NCI-H128 (cell line): ENCODE data around the gene BLMH.

ENCODE experiments used
- DNase-seq: peaks from one replicate; lab custom pipeline; 2025; ENCODE audit not compliant: unreplicated experiment; lab: John Stamatoyannopoulos, UW

The BLMH gene

DNA sequence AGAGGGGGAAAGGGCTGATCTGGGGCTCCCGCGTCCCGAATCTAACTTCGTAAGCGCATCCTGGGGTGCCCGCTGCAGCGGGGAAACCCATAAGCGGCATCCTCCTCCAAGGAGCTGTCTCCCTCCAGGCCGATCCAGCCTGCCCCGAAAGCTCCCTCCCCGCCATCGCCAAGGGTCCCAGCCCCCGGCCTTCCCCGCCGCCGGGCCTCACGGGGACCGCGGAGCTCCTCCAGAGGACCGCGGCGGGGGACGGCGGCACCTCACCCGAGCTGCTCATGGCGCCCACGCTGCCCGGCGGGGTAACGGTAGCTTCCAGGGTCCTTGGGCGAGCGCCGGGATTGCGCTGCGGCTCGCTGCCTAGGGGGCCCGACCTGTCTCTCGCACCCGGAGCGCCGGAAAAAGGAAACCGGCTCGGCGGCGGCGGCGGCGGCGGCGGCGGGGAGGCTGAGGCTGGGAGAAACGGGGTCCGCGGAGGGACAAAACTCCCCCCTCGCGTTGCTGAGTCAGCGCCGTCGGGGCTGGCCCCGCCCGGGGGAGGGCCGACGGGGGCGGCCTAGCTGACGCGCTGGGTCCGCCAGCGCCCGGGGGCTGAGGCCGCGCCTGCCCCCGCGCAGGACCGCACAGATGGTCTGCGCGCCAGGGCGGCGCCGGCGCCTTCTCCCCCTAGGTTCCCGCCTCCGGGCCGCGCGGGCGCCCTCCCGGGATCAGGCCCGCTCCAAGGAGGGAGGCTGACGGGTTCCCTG, at the start of gene BLMH:
Gene BLMH (minus strand): TSS at position 402 of the 743 bp plus-strand sequence. CDS start 125 bp downstream, at position 277.
- peak; percentile 6 for DNase-seq

DNA sequence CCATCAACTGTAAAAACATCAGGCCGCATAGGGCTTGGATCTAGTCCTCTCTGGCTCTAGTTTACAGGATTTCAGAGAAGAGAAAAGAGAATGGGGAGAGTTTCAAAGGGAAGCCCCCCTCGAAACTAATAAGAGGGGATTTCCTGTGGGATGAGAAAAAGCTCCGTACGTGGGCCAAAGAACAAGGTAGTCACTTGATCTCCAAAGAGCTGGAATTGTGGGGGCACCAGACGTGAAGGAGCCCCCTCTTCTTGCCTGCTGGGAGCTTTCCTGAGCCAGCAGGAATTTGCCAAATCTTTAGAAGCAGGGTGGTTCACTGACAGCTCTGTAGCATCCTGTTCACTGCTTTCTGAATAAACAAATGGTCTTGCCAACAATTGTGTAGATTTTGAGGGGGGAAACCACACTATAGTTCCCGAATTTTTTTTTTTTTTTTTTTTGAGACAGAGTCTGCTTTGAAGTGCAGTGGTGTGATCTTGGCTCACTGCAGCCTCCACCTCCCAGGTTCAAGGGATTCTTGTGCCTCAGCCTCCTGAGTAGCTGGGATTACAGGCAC, 49.1 kb upstream of the BLMH start:
- DNase-seq, result no peak

DNA sequence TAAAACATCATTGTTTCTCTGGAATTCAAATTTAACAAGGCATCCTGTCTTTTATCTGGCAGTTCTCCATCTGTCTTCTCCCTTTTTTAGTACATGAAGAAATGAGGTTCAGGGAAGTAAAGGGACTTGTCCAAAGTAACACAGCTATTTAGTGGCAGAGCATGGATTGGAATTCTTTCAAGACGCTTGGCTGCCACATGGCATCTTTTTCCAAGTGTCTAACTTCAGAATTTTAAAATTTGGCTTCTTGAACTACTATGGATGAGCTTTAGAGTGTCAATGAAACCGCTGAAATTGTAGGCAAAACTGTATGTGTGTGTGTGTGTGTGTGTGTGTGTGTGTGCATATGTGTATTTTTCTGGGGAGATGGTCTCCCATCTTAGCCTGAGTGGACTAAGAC, 47.3 kb upstream of the BLMH start:
- no peak for DNase-seq

DNA sequence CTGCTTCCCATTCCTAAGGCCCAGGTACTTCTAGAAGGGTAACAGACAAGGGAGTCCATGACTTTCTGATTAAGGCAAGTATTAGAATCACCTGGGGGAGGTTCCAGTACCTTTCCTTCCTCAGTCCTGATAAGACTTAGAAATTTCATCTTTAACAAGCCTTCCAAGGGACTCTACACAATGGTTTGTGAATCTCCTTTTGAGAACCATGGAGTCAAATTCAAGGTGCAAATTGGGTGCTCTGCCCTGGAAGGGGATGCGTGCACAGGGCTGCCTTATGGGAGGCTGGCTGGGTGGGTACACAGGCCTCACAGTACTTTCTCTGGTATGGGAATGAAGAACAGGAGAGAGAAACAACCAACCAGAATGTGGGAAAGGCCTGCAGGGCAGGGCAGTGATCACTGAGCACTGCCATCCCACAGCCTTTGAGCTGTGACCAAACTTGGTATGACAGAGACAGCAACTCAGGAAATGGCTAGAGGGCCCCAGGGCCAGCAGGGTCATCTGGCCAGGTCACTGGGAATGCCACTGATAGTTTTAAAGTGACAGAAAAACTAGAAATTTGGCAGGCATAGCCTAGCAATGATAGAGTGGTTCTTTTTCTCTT, 45.8 kb upstream of the BLMH start:
- no peak for DNase-seq

DNA sequence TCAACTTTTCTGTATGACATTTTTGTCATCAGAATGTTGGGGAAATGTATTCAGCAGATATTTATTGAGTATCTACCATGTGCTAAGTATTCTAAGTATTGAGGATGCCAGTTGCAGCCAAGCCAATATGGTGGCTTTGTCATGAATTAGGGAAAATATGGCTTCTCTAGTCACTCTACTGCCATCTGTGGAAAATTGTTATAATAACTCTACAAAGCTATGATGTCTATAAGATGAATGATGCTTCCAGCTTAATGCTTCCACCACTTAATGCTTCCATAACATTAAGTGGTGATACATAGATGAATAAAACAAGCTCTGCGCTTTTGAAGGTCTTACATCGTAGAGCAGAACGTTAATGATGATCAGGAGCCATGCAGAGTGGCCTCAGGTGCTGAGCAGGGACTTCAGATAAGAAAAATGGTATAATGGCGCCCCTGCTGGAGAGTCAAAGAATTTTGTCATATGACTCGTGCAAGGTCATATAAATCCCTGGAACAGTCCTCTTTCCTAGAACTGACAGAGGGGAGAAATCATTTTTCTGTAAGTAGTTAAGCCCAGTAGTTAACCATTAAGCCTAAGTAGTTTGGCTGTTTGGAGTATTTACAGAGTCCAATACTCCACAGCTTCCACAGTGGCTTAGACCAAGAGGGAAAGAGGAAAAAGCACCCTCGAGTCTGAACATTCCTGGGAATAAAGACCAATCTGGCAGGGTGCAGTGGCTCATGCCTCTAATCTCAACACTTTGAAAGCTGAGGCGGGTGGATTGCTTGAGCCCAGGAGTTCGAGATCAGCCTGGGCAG, 44.8 kb upstream of the BLMH start:
- DNase-seq, result no peak

DNA sequence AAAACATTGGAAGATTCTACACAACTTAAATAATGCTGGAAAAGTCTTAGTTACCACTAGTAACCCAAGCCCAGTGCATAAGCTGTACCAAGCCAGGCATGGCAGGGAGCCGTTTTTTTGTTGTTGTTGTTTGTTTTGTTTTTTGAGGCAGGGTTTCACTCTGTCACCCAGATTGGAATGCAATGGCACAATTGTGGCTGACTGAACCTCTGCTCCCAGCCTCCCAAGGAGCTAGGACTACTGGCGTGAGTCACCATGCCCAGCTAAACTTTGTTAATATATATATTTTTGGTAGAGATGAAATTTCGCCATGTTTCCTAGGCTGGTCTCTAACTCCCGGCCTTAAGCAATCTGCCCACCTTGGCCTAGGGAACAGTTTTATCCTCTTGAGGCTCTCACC, 42.7 kb upstream of the BLMH start:
- no peak for DNase-seq

- no peak for DNase-seq
Measured at GRCh38 chr17:30333503-30334360, 42.0 kb upstream of the BLMH start, which contains the start of gene TMIGD1. Gene TMIGD1, minus strand, starts transcription at chr17:30334057. Its CDS starts 1,924 bp downstream, at chr17:30332133.

GRCh38 chr17:30332057-30332542, 40.4 kb upstream of the BLMH start:
- DNase-seq, result no peak

DNA sequence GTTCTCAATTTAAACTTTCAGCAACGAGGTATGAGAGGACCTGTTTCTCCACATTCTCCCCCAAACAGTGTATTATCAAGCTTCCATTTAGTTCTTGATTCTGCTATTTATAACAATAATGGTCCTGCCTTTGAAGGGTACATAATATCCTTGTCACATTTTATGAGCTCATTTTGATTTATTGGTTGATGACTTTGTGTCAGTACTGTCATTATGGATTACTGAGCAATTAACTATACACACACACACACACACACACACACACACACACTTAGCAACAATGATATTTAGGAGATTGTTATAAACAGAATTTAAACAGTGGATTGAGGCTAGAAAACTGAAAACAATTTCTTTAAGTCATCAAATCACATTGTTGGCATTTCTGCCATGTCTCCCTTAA, 35.1 kb upstream of the BLMH start:
- DNase-seq, result no peak

DNA sequence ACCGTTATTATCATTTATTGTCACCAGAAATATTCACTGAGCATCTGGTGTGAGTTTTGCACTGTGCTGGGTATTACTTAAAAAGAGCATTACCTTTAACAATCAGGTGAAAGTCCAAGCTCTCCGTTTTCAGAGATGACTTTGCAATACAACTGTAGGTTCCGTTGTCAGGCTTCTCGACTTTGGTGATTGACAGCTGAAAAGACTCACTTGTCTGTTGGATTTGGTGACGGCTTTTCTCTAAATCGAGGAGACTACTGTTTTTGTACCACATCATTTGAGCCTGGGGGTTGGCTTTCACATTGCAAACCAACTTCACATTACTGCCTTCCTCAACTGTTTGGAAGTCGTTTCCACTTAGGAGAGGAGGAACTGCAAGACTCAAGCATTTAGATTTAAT, 33.0 kb upstream of the BLMH start:
- DNase-seq, result no peak

DNA sequence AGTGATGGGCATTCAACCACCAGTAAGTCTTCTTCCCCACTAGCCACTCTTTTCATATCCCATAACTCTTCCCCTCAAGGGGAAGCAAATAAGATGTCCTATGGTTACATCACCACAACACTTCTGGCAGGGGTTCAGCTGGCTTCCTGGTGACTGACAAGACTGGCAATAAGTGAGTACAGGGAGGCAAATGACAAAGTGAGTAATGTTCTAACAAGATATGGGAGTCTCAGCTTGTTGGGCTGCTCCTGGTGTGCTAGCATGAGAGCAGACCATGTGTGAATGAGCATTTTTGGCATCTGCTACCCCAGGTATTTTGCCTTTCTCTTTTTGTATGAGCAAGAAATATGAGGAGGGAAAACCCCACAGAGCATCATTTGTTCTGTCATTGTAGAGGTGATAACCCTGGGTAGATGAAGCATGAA, 32.2 kb upstream of the BLMH start:
- no peak for DNase-seq

DNA sequence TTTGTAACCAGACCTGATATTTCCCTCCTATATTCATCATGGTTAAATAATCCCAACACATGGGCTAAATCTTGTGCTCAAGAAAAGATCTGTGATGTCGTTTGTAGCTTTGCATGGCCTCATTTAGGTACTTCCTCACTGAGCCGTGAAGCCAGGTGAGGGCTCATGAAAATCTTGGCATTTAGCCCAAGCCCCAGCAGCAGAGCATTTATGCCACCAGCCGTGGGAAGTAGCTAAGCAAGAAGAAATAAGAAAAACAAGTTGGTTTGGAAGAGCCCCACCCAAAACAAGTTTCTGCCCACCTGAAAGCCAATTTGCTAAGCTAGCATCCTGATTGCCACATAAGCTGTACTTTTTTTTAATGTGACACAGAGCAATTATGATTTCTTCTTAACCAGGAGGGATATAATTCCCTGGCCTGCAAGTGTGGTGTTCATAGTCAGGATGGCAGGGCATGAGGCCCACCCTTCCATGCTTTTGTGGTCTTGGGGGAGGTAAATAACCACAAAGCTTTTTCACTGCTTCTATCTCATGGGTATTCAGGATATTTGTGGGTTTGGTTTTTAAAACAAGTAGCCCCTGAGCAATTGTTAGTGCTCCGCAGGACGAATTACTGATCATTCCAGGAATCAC, 31.6 kb upstream of the BLMH start:
- no peak for DNase-seq

GRCh38 chr17:30321314-30321713, 29.6 kb upstream of the BLMH start:
- no peak for DNase-seq

- no peak for DNase-seq
Measured at GRCh38 chr17:30318155-30318554, 26.4 kb upstream of the BLMH start.

DNA sequence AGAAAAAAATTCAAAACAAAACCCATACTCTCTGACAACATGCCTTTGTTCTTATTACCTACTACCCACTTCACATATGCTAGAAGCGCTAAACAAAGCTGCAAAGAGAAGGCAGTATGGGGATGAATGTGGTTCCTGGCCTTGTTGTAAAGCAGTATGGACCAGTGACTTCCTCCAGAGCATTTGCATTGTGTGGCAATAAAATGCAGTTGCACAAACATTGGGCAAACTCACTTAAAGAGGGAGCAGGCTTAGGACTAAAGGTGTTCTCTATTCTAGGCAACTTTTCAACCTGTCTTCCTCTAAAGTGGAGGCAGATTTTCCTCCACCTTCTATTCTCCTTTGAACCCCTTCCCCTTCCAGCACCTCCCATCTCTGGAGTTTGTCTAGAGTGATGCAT, 25.0 kb upstream of the BLMH start:
- DNase-seq, result no peak

- no peak for DNase-seq
Measured at GRCh38 chr17:30315106-30315505, 23.4 kb upstream of the BLMH start.

GRCh38 chr17:30314474-30314873, 22.7 kb upstream of the BLMH start:
- DNase-seq, result no peak

DNA sequence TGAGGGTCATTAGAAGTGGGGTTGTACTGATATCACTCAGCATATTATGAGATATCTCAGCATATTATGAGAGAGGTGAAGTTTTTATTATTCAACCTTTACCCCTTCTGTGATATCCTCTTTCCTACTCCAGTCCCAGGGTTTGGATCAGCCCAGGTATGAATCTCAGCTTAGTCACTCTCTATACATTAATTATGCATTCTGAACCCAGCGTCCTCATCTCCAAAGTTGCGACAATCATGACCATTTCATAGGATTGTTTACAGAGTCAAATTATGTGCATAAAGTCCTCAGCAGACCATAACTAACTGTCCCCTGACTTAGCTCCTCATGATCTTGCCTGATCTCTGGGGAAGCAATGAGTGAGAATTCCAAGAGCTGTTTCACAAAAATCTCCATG, 20.5 kb upstream of the BLMH start:
- DNase-seq, result no peak

- DNase-seq, result no peak
Measured at GRCh38 chr17:30310562-30310961, 18.8 kb upstream of the BLMH start.

DNA sequence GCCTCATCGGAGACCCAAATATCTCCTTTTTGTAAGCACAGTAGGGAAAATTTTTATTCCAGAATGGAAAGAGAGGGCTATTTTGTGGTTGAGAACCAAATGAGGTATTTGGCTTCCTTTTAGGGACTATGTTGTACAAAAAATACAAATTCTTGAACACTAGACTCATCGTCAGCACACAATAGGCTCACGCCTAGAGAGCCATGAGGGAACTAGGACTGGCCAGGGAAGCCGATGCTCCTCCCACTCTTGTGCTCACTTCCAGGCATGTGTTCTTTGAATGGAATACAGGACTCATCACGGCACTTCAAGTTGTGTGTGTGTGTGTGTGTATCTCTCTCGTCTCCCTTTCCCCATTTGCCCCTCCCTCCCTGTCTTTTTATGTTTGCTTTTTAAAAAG, 17.8 kb upstream of the BLMH start:
- no peak for DNase-seq
